Small intestine (tissue), 7 donors: Measurements from ENCODE around the gene C16orf95. TPM values are rescaled to one million over a fixed set of nuclear protein-coding genes. Genes with fewer than 3 reads are reported as not detected.

ENCODE experiments used
- DNase-seq, 2 donors: peaks; one replicate each; pipeline versions ENCODE4 v3.0.0 to v3.0.0-alpha.2; 2013
- FAIRE-seq: peaks from 2 replicates; lab custom pipeline; 2012; peaks lifted over from hg19 to GRCh38; lab: Jason Lieb, UNC
- H3K27ac ChIP-seq, 3 donors: one replicate each; pipeline ENCODE4 v1.5.1; 2013; ENCODE audit warnings: low read length in 2 of 3, mild to moderate bottlenecking in 2 of 3, control low read depth in 1 of 3, inconsistent platforms in 1 of 3, low read depth in 1 of 3, moderate library complexity in 1 of 3
- H3K27me3 ChIP-seq, 3 donors: one replicate each; pipeline ENCODE4 v1.6.1; 2013; ENCODE audit warnings: low read length in 3 of 3, inconsistent platforms in 1 of 3; ENCODE audit not compliant: control insufficient read depth in 3 of 3, insufficient read depth in 3 of 3
- H3K36me3 ChIP-seq, 3 donors: one replicate each; pipeline ENCODE4 v1.6.1; 2013; ENCODE audit warnings: low read length in 3 of 3, inconsistent platforms in 1 of 3, low read depth in 1 of 3, mild to moderate bottlenecking in 1 of 3, moderate library complexity in 1 of 3; ENCODE audit not compliant: control insufficient read depth in 3 of 3, insufficient read depth in 2 of 3
- H3K4me1 ChIP-seq, 3 donors: one replicate each; pipeline ENCODE4 v1.6.1; 2013; ENCODE audit warnings: low read length in 2 of 3, inconsistent platforms in 1 of 3, low read depth in 1 of 3, mild to moderate bottlenecking in 1 of 3, moderate library complexity in 1 of 3; ENCODE audit not compliant: control insufficient read depth in 3 of 3, insufficient read depth in 2 of 3
- H3K4me3 ChIP-seq, 3 donors: one replicate each; pipeline ENCODE4 v1.5.1; 2013; ENCODE audit warnings: low read length in 3 of 3, control low read depth in 1 of 3, inconsistent platforms in 1 of 3, low read depth in 1 of 3, mild to moderate bottlenecking in 1 of 3, moderate library complexity in 1 of 3
- H3K9me3 ChIP-seq, 2 donors: one replicate each; pipeline ENCODE4 v1.6.1; 2013; ENCODE audit warnings: low read depth in 1 of 2, low read length in 1 of 2; ENCODE audit not compliant: control insufficient read depth in 2 of 2, insufficient read depth in 1 of 2
- WGBS, 3 donors: extraction: QIAGEN DNeasy Blood & Tissue Kit; methylation state at CpG; one replicate each; pipeline ENCODE4 v1.1.7; 2013; 5-methylcytosine and 5-hydroxymethylcytosine counted together
- polyA plus RNA-seq, 4 donors: library from polyadenylated mRNA; stranded (reverse) in 3 of 4; unstranded in 1 of 4; fragments of 200-250 nt in 3 of 4; fragments of 120-200 nt in 1 of 4; gene quantifications; one replicate each; pipeline versions ENCODE4 v1.2.1 to v1.2.3, GENCODE V29; 2013
- donor health status: healthy with polysubstance abuse.
- donor health status: control.
- donor health status: control.
- donor health status: Bipolar disorder and iron deficiency.
- donor health status: healthy.

C16orf95 gene
- polyA plus RNA-seq, 4 donors = 2.2 to 4.8 (median 3.5) TPM

DNA sequence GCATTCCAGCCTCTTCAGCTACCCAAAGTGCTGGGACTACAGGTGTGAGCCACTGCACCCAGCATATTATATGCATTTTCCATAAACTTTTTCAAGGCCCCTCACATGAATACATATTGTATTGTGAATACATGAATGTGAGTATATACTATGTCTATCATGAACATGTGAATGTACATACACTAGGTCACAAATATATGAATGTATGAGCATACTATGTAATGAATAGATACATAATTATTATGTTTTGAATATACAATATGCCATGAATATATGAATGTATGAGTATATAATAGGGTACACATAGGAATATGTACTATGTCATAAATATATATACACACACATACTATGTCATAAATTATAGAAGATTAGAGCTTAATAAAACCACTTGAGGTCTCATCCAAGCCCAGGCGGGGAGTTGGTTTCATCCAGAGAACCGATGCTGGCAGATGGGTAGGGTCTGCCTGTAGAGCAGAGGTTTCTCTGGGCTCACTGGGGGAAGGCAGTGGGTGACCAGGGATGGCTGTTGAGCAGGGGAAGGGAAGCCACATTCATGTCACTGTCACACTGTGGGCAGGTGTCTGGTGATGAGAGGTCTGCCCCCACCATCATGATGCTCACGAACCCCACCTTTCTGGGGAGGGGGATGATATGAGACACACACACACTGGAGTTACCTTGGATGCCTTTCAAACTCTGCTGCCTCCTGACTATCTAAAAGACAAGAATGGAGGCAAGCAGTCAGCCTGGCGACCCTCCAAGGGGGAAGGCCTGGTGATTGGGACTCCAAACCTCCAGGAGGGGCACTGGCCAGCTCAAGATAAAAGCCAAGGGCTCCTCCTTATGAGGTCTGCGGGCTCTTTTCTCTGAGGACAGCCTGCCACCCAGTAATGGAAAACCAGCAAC, 7.3 kb downstream of the C16orf95 start:
- Histone ChIP-seq H3K4me3 (no peak overlapping the region), H3K27me3 (no peaks in the 10 kb centered on the region), H3K36me3 (no peaks in the 10 kb centered on the region), H3K27ac (no peak overlapping the region), H3K9me3 (peaks cover 0 to 6% of the 10 kb centered on the region in 2 donors), H3K4me1 (no peaks in the 10 kb centered on the region)
- DNase-seq (no peak), FAIRE-seq (no peak)
- WGBS, 3 donors = 88 to 94% (median 90%) methylated on average over 5 of the region's 5 CpGs

DNA sequence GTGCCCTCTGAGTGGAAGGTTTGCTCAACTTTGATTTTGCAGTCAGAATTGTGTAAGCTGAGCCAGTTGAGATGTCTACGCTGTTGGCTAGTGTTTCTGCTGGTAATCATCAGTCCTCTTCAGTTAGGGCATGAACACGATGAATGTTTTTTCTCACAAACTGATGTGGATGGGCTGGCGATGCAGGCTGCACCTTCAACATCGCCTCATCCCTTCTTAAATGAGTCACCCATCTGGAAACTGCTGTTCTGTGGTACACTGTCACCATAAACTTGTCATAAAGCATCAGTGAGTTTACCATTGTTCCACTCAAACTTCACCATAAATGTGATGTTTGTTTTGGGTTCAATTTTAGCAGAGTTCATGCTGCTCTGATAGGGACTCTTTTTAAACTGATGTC, 8.4 kb downstream of the C16orf95 start:
- Histone ChIP-seq H3K9me3 (peaks cover 0 to 6% of the 10 kb centered on the region in 2 donors), H3K4me1 (no peaks in the 10 kb centered on the region), H3K27me3 (no peaks in the 10 kb centered on the region), H3K36me3 (no peaks in the 10 kb centered on the region), H3K27ac (no peak overlapping the region), H3K4me3 (no peak overlapping the region)
- DNase-seq (no peak), FAIRE-seq (no peak)
- WGBS, 3 donors = 72 to 93% (median 93%) methylated on average over 4 of the region's 4 CpGs

- no peaks in the 10 kb centered on the region for H3K4me1 ChIP-seq
- H3K36me3 ChIP-seq = no peaks in the 10 kb centered on the region
- 78 to 93% (median 88%) methylated on average over 3 of the region's 3 CpGs for WGBS, 3 donors
- no peaks in the 10 kb centered on the region for H3K27me3 ChIP-seq
- FAIRE-seq (no peak), DNase-seq (no peak)
- peaks cover 0 to 6% of the 10 kb centered on the region in 2 donors for H3K9me3 ChIP-seq
- no peak overlapping the region for H3K27ac ChIP-seq
- H3K4me3 ChIP-seq = no peak overlapping the region
Measured at GRCh38 chr16:87306516-87306915, 10.7 kb downstream of the C16orf95 start.

GRCh38 chr16:87305505-87306391, 11.4 kb downstream of the C16orf95 start:
- H3K9me3 ChIP-seq = peaks cover 0 to 6% of the 10 kb centered on the region in 2 donors
- no peak for FAIRE-seq
- peak; percentile 29 to 45 for DNase-seq
- WGBS, 3 donors = 52 to 64% (median 60%) methylated on average over 30 of the region's 30 CpGs
- no peak overlapping the region for H3K4me3 ChIP-seq
- no peak overlapping the region for H3K27ac ChIP-seq
- H3K27me3 ChIP-seq = no peaks in the 10 kb centered on the region
- H3K36me3 ChIP-seq = no peaks in the 10 kb centered on the region
- H3K4me1 ChIP-seq = no peaks in the 10 kb centered on the region

GRCh38 chr16:87304951-87305350, 12.2 kb downstream of the C16orf95 start:
- FAIRE-seq (no peak), DNase-seq (no peak)
- Histone ChIP-seq H3K27me3 (no peaks in the 10 kb centered on the region), H3K4me1 (no peaks in the 10 kb centered on the region), H3K4me3 (no peak overlapping the region), H3K36me3 (no peaks in the 10 kb centered on the region), H3K27ac (no peak overlapping the region), H3K9me3 (peaks cover 0 to 6% of the 10 kb centered on the region in 2 donors)
- WGBS, 3 donors = 62 to 77% (median 72%) methylated on average over 10 of the region's 10 CpGs

DNA sequence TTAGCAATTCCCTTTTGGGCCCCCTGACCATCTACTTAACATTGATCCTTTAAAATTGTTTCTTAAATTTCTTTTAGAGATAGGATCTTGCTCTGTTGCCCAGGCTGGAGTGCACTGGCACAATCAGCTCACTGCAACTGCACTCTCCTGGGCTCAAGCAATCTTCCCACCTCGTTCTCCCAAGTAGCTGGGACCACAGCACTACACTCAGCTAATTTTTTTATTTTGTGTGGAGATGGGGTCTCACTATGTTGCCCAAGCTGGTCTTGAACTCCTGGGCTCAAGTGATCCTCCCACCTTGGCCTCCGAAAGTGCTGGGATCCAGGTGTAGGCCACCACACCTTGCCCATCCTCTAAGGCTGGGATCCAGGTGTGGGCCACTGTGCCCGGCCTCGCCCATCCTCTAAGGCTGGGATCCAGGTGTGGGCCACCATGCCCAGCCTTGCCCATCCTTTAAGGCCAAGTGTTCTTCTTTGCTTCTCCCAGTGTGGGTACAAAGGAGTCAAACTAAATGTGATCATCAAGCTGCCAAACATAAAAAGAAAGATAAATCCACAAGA, 13.2 kb downstream of the C16orf95 start:
- FAIRE-seq = no peak
- no peak for DNase-seq
- WGBS, 3 donors = 92 to 94% (median 93%) methylated on average over 4 of the region's 4 CpGs
- Histone ChIP-seq H3K9me3 (peaks cover 0 to 6% of the 10 kb centered on the region in 2 donors), H3K36me3 (no peaks in the 10 kb centered on the region), H3K4me3 (no peak overlapping the region), H3K4me1 (no peaks in the 10 kb centered on the region), H3K27me3 (no peaks in the 10 kb centered on the region), H3K27ac (no peak overlapping the region)

DNA sequence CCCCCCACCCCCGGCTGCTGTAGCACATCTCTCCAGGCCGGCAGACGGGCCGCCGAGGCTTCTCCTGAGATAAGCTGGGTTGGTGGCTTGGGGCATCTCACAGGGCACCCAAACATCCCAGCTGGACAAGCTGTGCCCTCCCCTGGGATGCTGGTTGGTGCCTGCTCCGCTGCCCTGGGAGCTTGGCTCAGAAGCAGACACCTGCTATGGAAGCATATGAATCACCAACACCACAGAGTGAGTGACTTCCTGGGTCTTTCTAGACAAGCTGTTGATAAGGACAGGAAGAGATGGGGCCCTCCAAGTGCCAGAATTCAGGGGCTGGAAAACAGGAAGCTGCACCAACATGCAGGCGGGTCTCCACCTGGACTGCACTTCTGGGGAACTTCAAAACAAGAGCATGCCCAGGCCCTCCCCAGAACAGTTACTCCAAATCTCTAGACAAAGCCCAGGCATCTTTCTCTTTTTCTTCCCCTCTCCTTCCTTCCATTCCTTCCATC, 13.7 kb downstream of the C16orf95 start:
- WGBS, 3 donors = 78 to 82% (median 81%) methylated on average over 7 of the region's 7 CpGs
- no peak for DNase-seq

More for the DNA sequence above, 13.7 kb downstream of the C16orf95 start:
- no peak overlapping the region for H3K27ac ChIP-seq
- H3K4me3 ChIP-seq = no peak overlapping the region
- H3K9me3 ChIP-seq = peaks cover 0 to 2% of the 10 kb centered on the region in 2 donors
- no peaks in the 10 kb centered on the region for H3K27me3 ChIP-seq
- no peaks in the 10 kb centered on the region for H3K4me1 ChIP-seq
- H3K36me3 ChIP-seq = peaks cover 0 to 2% (median 0%) of the 10 kb centered on the region in 3 donors
- no peak for FAIRE-seq
